HepG2 (cell line): ENCODE data around the gene AP4M1. TPM values are rescaled to one million over a fixed set of nuclear protein-coding genes. Genes with fewer than 3 reads are reported as not detected.
A peak's percentile ranks its signal among the peaks of the same experiment; 100 is the strongest.

Source experiments
- CENPX ChIP-seq: sonication (generic); formaldehyde crosslinking; IDR thresholded peaks from 2 replicates; pipeline ENCODE4 v1.9.0; 2021; ENCODE audit warnings: mild to moderate bottlenecking, missing genetic modification reagents, moderate library complexity
- HCFC1 ChIP-seq: fragments of 150-350 bp; IDR thresholded peaks from 2 replicates; pipeline ENCODE4 v1.6.1; 2014; ENCODE audit warnings: low read depth, low read length
- HDAC1 ChIP-seq: sonication (generic); formaldehyde crosslinking; IDR thresholded peaks from 2 replicates; pipeline ENCODE4 v1.5.1; 2020; ENCODE audit warnings: mild to moderate bottlenecking, missing genetic modification reagents
- HMGXB4 ChIP-seq, 2 experiments: sonication (generic) in 1 of 2; formaldehyde crosslinking in 1 of 2; IDR thresholded peaks; 2 replicates each; pipeline versions ENCODE4 v1.4.0 to v1.6.1; 2018 to 2020; ENCODE audit warnings: missing genetic modification reagents in 2 of 2, borderline replicate concordance in 1 of 2, low read depth in 1 of 2, mild to moderate bottlenecking in 1 of 2, missing biosample characterization in 1 of 2
- PAXIP1 ChIP-seq: sonication (generic); formaldehyde crosslinking; conservative IDR thresholded peaks from 2 replicates; pipeline ENCODE4 v1.4.0; 2020; ENCODE audit warnings: mild to moderate bottlenecking, missing genetic modification reagents, moderate library complexity
- PRDM10 ChIP-seq: sonication (generic); formaldehyde crosslinking; IDR thresholded peaks from 2 replicates; pipeline ENCODE4 v1.4.0; 2020; ENCODE audit warnings: low read depth, missing genetic modification reagents
- REPIN1 ChIP-seq: sonication (generic); formaldehyde crosslinking; IDR thresholded peaks from 2 replicates; pipeline ENCODE4 v1.8.0; 2022; ENCODE audit warnings: missing genetic modification reagents, low read depth, mild to moderate bottlenecking, borderline replicate concordance
- ZNF10 ChIP-seq: sonication (generic); formaldehyde crosslinking; IDR thresholded peaks from 2 replicates; pipeline ENCODE4 v1.4.0; 2020; ENCODE audit warnings: mild to moderate bottlenecking, low read depth, missing genetic modification reagents, borderline replicate concordance
- ZNF563 ChIP-seq: sonication (generic); formaldehyde crosslinking; IDR thresholded peaks from 2 replicates; pipeline ENCODE4 v1.8.0; 2022; ENCODE audit warnings: mild to moderate bottlenecking, moderate library complexity, missing genetic modification reagents
- ZNF660 ChIP-seq: sonication (generic); formaldehyde crosslinking; IDR thresholded peaks from 2 replicates; pipeline ENCODE4 v1.5.1; 2020; ENCODE audit warnings: mild to moderate bottlenecking, low read depth, missing genetic modification reagents, borderline replicate concordance
- ZNF687 ChIP-seq: sonication (generic); formaldehyde crosslinking; IDR thresholded peaks from 2 replicates; pipeline ENCODE4 v1.5.1; 2020; ENCODE audit warnings: mild to moderate bottlenecking, missing genetic modification reagents, moderate library complexity
- ZNF773 ChIP-seq: sonication (generic); formaldehyde crosslinking; IDR thresholded peaks from 2 replicates; pipeline ENCODE4 v1.4.0; 2020; ENCODE audit warnings: missing genetic modification reagents, borderline replicate concordance
- polyA plus RNA-seq, 8 experiments: library from polyadenylated mRNA; depleted of rRNA in 3 of 8; stranded (reverse) in 7 of 8; unstranded in 1 of 8; fragments of >200 nt; fragmentation: Illumina TruSeq in 4 of 8; extraction: Trizol in 4 of 8; gene quantifications; 2 replicates each; pipeline versions ENCODE4 v1.2.1 to v1.2.3, GENCODE V29; 2011 to 2016; ENCODE audit warnings: low read depth in 4 of 8, missing spikeins in 1 of 8, mixed read lengths in 1 of 8; ENCODE audit not compliant: insufficient read depth in 1 of 8
- total RNA-seq, 5 experiments: library from RNA; depleted of rRNA; stranded (reverse); fragments of >200 nt; fragmentation: Illumina TruSeq; extraction: Trizol; gene quantifications; 2 replicates each; pipeline ENCODE4 v1.2.3, GENCODE V29; 2016; ENCODE audit warnings: low read depth in 1 of 5

AP4M1 gene
- total and polyA plus RNA-seq, 2 of the 13 experiments (the other 11 are each of a cell fraction or from before 2014, with no cell fraction given) = 6.3 to 9.7 TPM

- peak; percentile 66; the same call in 1 of the 2 replicates for TF ChIP-seq ZNF563 (CRISPR knock-in tag)
- peak; percentile 70; the same call in 1 of the 2 replicates for TF ChIP-seq REPIN1 (CRISPR knock-in tag)
- TF ChIP-seq ZNF10 (CRISPR knock-in tag) = no peak
- peak; percentile 26; the same call in 1 of the 2 replicates for TF ChIP-seq HCFC1
- peak; percentile 59 for TF ChIP-seq HDAC1 (CRISPR knock-in tag)
- TF ChIP-seq ZNF660 (CRISPR knock-in tag) = no peak
- peak; percentile 9; the same call in 1 of the 2 replicates for TF ChIP-seq PAXIP1 (CRISPR knock-in tag)
- peak; percentile 80 for TF ChIP-seq ZNF687 (CRISPR knock-in tag)
- TF ChIP-seq CENPX (CRISPR knock-in tag) = no peak
- peak; percentile 33; the same call in 1 of the 2 replicates for TF ChIP-seq ZNF773 (CRISPR knock-in tag)
- peak; percentile 27 to 71; a peak in 3 of 4 replicates for TF ChIP-seq HMGXB4 (CRISPR knock-in tag; IDR thresholded peaks at IDR 0.05; ENCODE audit: borderline replicate concordance in 1 of 2, low read depth in 1 of 2)
- TF ChIP-seq PRDM10 = peak; percentile 100
Measured at GRCh38 chr7:100126931-100127865, 25.8 kb downstream of the AP4M1 start, which contains the start of gene MBLAC1 (continued).
